ENCODE results near the gene TRABD2B. TPM values are rescaled to one million over a fixed set of nuclear protein-coding genes. Genes with fewer than 3 reads are reported as not detected.

The TRABD2B gene
- total RNA-seq, 1 experiment from 2014 or later: not detected

DNA sequence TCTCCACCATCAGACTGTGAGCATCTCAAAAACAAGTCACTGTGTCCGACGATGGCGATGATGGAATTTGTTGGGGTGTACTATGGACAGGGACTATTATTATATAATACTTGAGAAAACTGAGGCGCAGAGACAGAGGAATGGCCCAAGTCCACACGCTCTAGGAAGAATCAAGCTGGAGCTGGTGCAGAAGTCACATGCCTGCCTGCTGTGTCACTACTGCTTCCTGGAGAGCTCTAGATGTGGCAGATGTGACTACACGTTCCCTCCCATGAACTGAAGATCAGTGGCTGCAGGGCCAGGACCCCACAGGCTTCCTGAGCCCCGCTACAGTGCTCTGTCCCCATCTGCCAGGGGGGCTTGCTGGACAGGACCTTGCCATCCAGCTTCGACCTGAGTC, 56.9 kb downstream of the TRABD2B start:
- Histone ChIP-seq H3K4me3 (ENCODE audit: low read depth, low read length, poor library complexity, severe bottlenecking) (no peak overlapping the region), H3K36me3 (ENCODE audit: insufficient read depth, low read length, poor library complexity, severe bottlenecking) (no peaks in the 10 kb centered on the region), H3K27me3 (replicated peaks; ENCODE audit: insufficient read depth, low read depth, low read length, poor library complexity) (peaks cover 31% of the 10 kb centered on the region), H3K4me1 (ENCODE audit: insufficient read depth, low read length, poor library complexity, severe bottlenecking) (no peaks in the 10 kb centered on the region), H3K27ac (ENCODE audit: low read depth, low read length, poor library complexity, severe bottlenecking) (no peak overlapping the region), H3K9me3 (ENCODE audit: low read depth, low read length, poor library complexity, severe bottlenecking) (no peaks in the 10 kb centered on the region)
- intact Hi-C loops (cut with micrococcal nuclease; ENCODE audit: unreplicated experiment): no loop called here
- DNase-seq (ENCODE audit: low spot score): no peak
- ChIA-PET POLR2A (ENCODE audit: low non-redundant PET) (no interaction called here), CTCF (no interaction called here)
- no TSS peak for BruUV-seq (replicated peaks)
- TF ChIP-seq, protein P1, sequence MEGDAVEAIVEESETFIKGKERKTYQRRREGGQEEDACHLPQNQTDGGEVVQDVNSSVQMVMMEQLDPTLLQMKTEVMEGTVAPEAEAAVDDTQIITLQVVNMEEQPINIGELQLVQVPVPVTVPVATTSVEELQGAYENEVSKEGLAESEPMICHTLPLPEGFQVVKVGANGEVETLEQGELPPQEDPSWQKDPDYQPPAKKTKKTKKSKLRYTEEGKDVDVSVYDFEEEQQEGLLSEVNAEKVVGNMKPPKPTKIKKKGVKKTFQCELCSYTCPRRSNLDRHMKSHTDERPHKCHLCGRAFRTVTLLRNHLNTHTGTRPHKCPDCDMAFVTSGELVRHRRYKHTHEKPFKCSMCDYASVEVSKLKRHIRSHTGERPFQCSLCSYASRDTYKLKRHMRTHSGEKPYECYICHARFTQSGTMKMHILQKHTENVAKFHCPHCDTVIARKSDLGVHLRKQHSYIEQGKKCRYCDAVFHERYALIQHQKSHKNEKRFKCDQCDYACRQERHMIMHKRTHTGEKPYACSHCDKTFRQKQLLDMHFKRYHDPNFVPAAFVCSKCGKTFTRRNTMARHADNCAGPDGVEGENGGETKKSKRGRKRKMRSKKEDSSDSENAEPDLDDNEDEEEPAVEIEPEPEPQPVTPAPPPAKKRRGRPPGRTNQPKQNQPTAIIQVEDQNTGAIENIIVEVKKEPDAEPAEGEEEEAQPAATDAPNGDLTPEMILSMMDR (conservative IDR thresholded peaks at IDR 0.05; ENCODE audit: low read depth, low read length): no peak
- TF ChIP-seq EZH2 (IDR thresholded peaks at IDR 0.05; ENCODE audit: borderline replicate concordance, low read depth, low read length, poor library complexity, severe bottlenecking): no peak

DNA sequence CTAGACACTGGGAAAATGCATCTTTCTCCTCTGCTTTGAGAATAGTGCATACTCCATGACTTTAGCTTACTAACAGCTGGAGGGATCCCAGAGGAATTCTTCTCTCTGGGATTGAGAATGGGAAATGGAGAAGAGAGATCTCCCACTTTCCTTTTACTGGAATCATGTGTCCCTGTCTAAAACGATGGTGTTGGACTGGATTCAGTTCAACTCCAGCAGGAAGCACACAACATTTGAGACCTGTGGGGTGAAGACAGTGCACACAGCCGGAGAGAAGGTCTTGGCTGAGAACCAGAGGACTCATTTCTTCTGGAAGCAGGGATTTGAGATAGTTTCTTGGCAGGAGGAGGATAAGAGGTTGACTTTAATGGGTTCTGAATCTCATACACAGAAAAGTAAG, 58.7 kb downstream of the TRABD2B start:
- H3K9me3 ChIP-seq (ENCODE audit: low read depth, low read length, poor library complexity, severe bottlenecking): no peaks in the 10 kb centered on the region
- no peak overlapping the region for H3K4me3 ChIP-seq (ENCODE audit: low read depth, low read length, poor library complexity, severe bottlenecking)
- intact Hi-C loops (cut with micrococcal nuclease; ENCODE audit: unreplicated experiment): no loop called here
- no peak overlapping the region for H3K27ac ChIP-seq (ENCODE audit: low read depth, low read length, poor library complexity, severe bottlenecking)
- CTCF ChIA-PET: no interaction called here
- H3K4me1 ChIP-seq (ENCODE audit: insufficient read depth, low read length, poor library complexity, severe bottlenecking): peaks cover 5% of the 10 kb centered on the region
- POLR2A ChIA-PET (ENCODE audit: low non-redundant PET): no interaction called here
- no peaks in the 10 kb centered on the region for H3K36me3 ChIP-seq (ENCODE audit: insufficient read depth, low read length, poor library complexity, severe bottlenecking)
- no peak for DNase-seq (ENCODE audit: low spot score)
- no peak for TF ChIP-seq EZH2 (IDR thresholded peaks at IDR 0.05; ENCODE audit: borderline replicate concordance, low read depth, low read length, poor library complexity, severe bottlenecking)
- TF ChIP-seq, protein P1 (conservative IDR thresholded peaks at IDR 0.05; ENCODE audit: low read depth, low read length): no peak
- peaks cover 18% of the 10 kb centered on the region for H3K27me3 ChIP-seq (replicated peaks; ENCODE audit: insufficient read depth, low read depth, low read length, poor library complexity)
- no TSS peak for BruUV-seq (replicated peaks)

DNA sequence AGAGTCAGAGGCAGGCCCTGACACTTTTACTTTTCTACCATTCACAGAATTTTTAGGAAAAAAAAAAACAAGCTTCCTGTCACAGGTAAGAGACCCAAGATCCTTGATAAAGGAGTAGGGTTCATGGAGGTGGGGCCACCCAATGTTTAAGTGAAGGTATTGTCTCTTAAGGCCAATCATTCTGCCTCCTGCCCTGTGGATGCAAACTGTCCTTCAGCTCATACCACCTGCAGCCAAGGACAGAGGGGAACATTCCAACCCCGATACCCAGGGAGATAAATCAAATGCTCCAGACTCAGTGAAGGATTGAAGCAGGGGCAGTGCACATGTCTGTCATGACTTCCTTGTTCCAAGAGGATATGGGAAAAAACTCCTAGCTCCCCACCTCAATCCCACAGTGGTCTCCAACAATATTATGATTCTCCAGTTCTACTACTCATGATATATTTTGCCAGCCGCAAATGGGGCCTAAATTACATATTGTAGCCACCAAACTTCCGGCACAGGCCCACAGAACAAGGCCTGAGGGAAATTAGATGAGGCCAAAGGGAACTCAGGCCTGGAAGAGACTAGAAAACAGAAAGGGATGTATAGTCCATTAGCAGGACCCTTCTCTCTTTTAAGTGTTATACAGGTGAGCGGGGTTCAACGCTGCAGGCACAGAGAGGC, 59.5 kb downstream of the TRABD2B start:
- TF ChIP-seq, protein P1 (conservative IDR thresholded peaks at IDR 0.05; ENCODE audit: low read depth, low read length): no peak
- TF ChIP-seq EZH2 (IDR thresholded peaks at IDR 0.05; ENCODE audit: borderline replicate concordance, low read depth, low read length, poor library complexity, severe bottlenecking): no peak
- ChIA-PET POLR2A (ENCODE audit: low non-redundant PET) (no interaction called here), CTCF (no interaction called here)
- H3K9me3 ChIP-seq (ENCODE audit: low read depth, low read length, poor library complexity, severe bottlenecking): no peaks in the 10 kb centered on the region
- no peak for DNase-seq (ENCODE audit: low spot score)
- no peak overlapping the region for H3K4me3 ChIP-seq (ENCODE audit: low read depth, low read length, poor library complexity, severe bottlenecking)
- H3K4me1 ChIP-seq (ENCODE audit: insufficient read depth, low read length, poor library complexity, severe bottlenecking): peaks cover 5% of the 10 kb centered on the region
- no peak overlapping the region for H3K27ac ChIP-seq (ENCODE audit: low read depth, low read length, poor library complexity, severe bottlenecking)
- BruUV-seq (replicated peaks): no TSS peak
- no peaks in the 10 kb centered on the region for H3K36me3 ChIP-seq (ENCODE audit: insufficient read depth, low read length, poor library complexity, severe bottlenecking)
- H3K27me3 ChIP-seq (replicated peaks; ENCODE audit: insufficient read depth, low read depth, low read length, poor library complexity): peaks cover 12% of the 10 kb centered on the region
- intact Hi-C loops (cut with micrococcal nuclease; ENCODE audit: unreplicated experiment): no loop called here

All from A673 (cell line).